HUES6 (cell line): ENCODE data around the gene PALLD.

Experiments
- H3K27ac ChIP-seq: 2 replicates; pipeline ENCODE4 v1.7.0; 2013; ENCODE audit warnings: low read depth, mild to moderate bottlenecking, low read length, inconsistent platforms
- H3K27me3 ChIP-seq: 2 replicates; pipeline ENCODE4 v1.6.1; 2013; ENCODE audit warnings: low read length; ENCODE audit not compliant: control insufficient read depth, insufficient read depth
- H3K36me3 ChIP-seq: 2 replicates; pipeline ENCODE4 v1.6.1; 2013; ENCODE audit warnings: low read length; ENCODE audit not compliant: control insufficient read depth, insufficient read depth
- H3K4me1 ChIP-seq: 2 replicates; pipeline ENCODE4 v1.6.1; 2013; ENCODE audit warnings: low read length; ENCODE audit not compliant: control insufficient read depth, insufficient read depth
- H3K4me3 ChIP-seq: 2 replicates; pipeline ENCODE4 v1.5.1; 2013; ENCODE audit warnings: low read depth, low read length
- H3K9ac ChIP-seq: one replicate; pipeline ENCODE4 v1.6.1; 2013; ENCODE audit warnings: mild to moderate bottlenecking, low read length
- H3K9me3 ChIP-seq: 2 replicates; pipeline ENCODE4 v1.6.1; 2013; ENCODE audit warnings: low read depth, low read length; ENCODE audit not compliant: control insufficient read depth, insufficient read depth

Gene PALLD

GRCh38 chr4:168840392-168840763, 343.5 kb downstream of the PALLD start:
- H3K4me1 ChIP-seq: peaks cover 49% of the 10 kb centered on the region
- H3K27ac ChIP-seq: no peak overlapping the region

GRCh38 chr4:168841000-168841671, 344.3 kb downstream of the PALLD start:
- Histone ChIP-seq H3K4me1 (peaks cover 53% of the 10 kb centered on the region), H3K4me3 (peak overlapping the region; percentile 25; the same call in 1 of the 2 replicates), H3K9me3 (no peaks in the 10 kb centered on the region), H3K36me3 (0 out of 2 replicates have a peak, but pooled peaks cover 6% of the 10 kb centered on the region), H3K9ac (peak overlapping the region; percentile 58), H3K27ac (peak overlapping the region; percentile 83), H3K27me3 (no peaks in the 10 kb centered on the region)

More at GRCh38 chr4:168840392-168840763, 343.5 kb downstream of the PALLD start:
- no peaks in the 10 kb centered on the region for H3K27me3 ChIP-seq
- no peaks in the 10 kb centered on the region for H3K9me3 ChIP-seq
- H3K9ac ChIP-seq: no peak overlapping the region
- no peak overlapping the region for H3K4me3 ChIP-seq
- H3K36me3 ChIP-seq: 0 out of 2 replicates have a peak, but pooled peaks cover 6% of the 10 kb centered on the region

DNA sequence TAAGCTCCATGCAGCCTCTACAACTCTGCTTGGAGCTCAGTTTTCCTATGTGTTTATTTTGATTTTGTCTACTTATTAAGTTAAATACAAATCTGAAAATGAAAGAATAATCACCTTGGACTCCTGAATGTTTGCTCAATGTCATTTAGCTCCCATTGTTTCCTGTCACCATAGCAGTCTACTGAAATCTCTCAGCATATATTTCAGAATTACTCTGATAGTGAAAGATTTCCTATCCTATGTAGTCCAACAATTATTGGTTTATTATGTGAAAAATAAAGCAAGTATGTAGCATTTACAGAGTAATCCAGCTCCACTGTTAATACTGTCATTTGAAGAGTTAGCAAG, 344.8 kb downstream of the PALLD start:
- Histone ChIP-seq H3K36me3 (0 out of 2 replicates have a peak, but pooled peaks cover 6% of the 10 kb centered on the region), H3K9ac (peak overlapping the region; percentile 58), H3K27ac (peak overlapping the region; percentile 83), H3K4me1 (peaks cover 56% of the 10 kb centered on the region), H3K9me3 (no peaks in the 10 kb centered on the region), H3K4me3 (peak overlapping the region; percentile 25; the same call in 1 of the 2 replicates), H3K27me3 (no peaks in the 10 kb centered on the region)

GRCh38 chr4:168842186-168842585, 345.3 kb downstream of the PALLD start:
- Histone ChIP-seq H3K27ac (no peak overlapping the region), H3K4me3 (no peak overlapping the region), H3K27me3 (no peaks in the 10 kb centered on the region), H3K9me3 (no peaks in the 10 kb centered on the region), H3K4me1 (peaks cover 58% of the 10 kb centered on the region), H3K9ac (no peak overlapping the region), H3K36me3 (0 out of 2 replicates have a peak, but pooled peaks cover 6% of the 10 kb centered on the region)

- no peak overlapping the region for H3K9ac ChIP-seq
- no peak overlapping the region for H3K4me3 ChIP-seq
- no peak overlapping the region for H3K27ac ChIP-seq
- no peaks in the 10 kb centered on the region for H3K36me3 ChIP-seq
- no peaks in the 10 kb centered on the region for H3K9me3 ChIP-seq
- peaks cover 67% of the 10 kb centered on the region for H3K4me1 ChIP-seq
- no peaks in the 10 kb centered on the region for H3K27me3 ChIP-seq
These were observed 346.8 kb downstream of the PALLD start for GRCh38 chr4:168843635-168844034.

DNA sequence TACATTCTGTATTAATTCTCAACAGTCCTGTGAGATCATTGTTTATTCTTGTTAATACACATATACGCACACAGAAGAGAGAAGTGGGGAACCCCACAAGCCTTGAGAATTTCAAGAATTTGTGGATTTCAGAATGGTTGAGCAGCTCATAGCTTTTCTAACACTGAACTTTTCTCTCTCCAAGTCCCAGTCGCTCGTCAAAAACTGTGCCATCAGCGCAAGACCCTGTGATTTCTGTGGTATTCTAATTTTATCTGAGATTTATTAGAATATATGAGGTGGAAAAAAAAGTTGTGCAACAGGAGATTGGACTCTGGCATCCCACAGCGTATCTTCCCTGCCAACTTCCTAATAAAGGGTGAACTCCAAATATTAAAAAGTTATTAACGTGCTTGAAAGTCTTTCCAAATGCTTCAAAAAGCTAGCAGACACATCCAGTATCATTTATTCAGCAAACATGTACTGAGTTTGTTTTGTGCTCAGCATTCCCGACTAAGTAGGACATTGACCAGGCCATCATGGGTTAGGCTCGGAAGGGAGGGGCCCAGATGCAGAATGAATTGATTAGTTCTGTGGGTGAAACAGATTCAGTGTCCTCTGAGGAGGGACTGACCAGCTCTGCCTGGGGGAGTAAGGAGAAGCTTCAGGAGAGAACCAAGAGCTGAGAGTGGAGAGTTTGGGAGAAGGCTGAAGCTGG, 347.6 kb downstream of the PALLD start:
- H3K9ac ChIP-seq: no peak overlapping the region
- no peak overlapping the region for H3K27ac ChIP-seq
- no peaks in the 10 kb centered on the region for H3K9me3 ChIP-seq
- H3K4me3 ChIP-seq: no peak overlapping the region
- H3K4me1 ChIP-seq: peaks cover 75% of the 10 kb centered on the region
- H3K27me3 ChIP-seq: no peaks in the 10 kb centered on the region
- H3K36me3 ChIP-seq: no peaks in the 10 kb centered on the region

GRCh38 chr4:168845897-168846296, 349.0 kb downstream of the PALLD start:
- Histone ChIP-seq H3K4me1 (peaks cover 75% of the 10 kb centered on the region), H3K9ac (no peak overlapping the region), H3K4me3 (no peak overlapping the region), H3K36me3 (no peaks in the 10 kb centered on the region), H3K27me3 (no peaks in the 10 kb centered on the region), H3K27ac (no peak overlapping the region), H3K9me3 (no peaks in the 10 kb centered on the region)

GRCh38 chr4:168846414-168846813, 349.6 kb downstream of the PALLD start:
- Histone ChIP-seq H3K36me3 (no peaks in the 10 kb centered on the region), H3K27ac (no peak overlapping the region), H3K4me1 (peaks cover 73% of the 10 kb centered on the region), H3K27me3 (no peaks in the 10 kb centered on the region), H3K9me3 (no peaks in the 10 kb centered on the region), H3K9ac (no peak overlapping the region), H3K4me3 (no peak overlapping the region)

- H3K36me3 ChIP-seq: no peaks in the 10 kb centered on the region
- peak overlapping the region; percentile 16; the same call in 1 of the 2 replicates for H3K27ac ChIP-seq
- no peak overlapping the region for H3K4me3 ChIP-seq
- H3K9me3 ChIP-seq: no peaks in the 10 kb centered on the region
- H3K27me3 ChIP-seq: no peaks in the 10 kb centered on the region
- peak overlapping the region; percentile 23 for H3K9ac ChIP-seq
- peaks cover 60% of the 10 kb centered on the region for H3K4me1 ChIP-seq
These were observed 351.1 kb downstream of the PALLD start for GRCh38 chr4:168847771-168848502.

DNA sequence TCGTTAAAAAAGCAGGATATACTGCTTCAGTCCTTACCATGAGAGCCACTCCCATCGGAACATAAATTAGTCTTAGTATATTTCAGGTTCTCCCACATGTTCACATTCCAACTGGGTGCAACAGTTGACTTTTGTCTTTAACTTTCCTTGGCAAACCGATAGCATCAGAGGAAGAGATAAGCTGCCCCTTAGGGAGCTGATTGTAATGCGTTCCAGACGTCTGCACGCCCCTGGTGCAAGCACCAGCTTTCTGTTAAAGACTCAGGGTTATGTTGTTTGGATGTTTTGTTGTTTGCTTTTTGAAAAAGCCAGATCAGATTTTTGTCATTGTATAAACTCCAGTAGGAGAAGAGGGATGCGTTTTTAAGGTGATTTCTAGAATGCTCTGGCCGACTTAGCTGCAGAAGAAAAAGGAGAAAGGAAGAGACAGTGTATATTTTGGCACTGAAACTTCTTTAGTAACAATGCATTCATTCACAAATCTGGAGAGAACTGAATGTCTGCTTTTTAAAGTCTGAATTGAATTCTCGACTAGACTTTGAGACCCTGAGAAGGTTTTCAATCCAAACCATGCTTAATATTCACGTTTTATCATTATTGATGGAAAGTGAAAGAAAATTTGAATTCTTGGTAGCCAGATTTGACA, 352.3 kb downstream of the PALLD start:
- H3K9ac ChIP-seq: peak overlapping the region; percentile 4
- H3K4me1 ChIP-seq: peaks cover 53% of the 10 kb centered on the region
- H3K27ac ChIP-seq: peak overlapping the region; percentile 16; the same call in 1 of the 2 replicates
- H3K4me3 ChIP-seq: no peak overlapping the region
- H3K9me3 ChIP-seq: no peaks in the 10 kb centered on the region
- no peaks in the 10 kb centered on the region for H3K27me3 ChIP-seq
- no peaks in the 10 kb centered on the region for H3K36me3 ChIP-seq
